Activated naive CD4-positive, alpha-beta T cell treated with anti-CD3 and anti-CD28 coated beads, Interleukin-2, amount 50 U/mL, for 72 hours (primary cell): ENCODE measurements around the gene SNX1. TPM values are rescaled to one million over a fixed set of nuclear protein-coding genes. Genes with fewer than 3 reads are reported as not detected.

Source experiments
- ATAC-seq, 2 donors: fragments of 150-1000 bp; cut with Tn5 transposase; 2 replicates each; pipeline ENCODE4 v1.10.0; 2021; ENCODE audit warnings: mild to moderate bottlenecking in 2 of 2, moderate library complexity in 2 of 2
- DNase-seq, 2 donors: peaks; one replicate each; pipeline ENCODE4 v3.0.0; 2021 to 2022; ENCODE audit warnings: low spot score in 2 of 2
- H3K27ac Mint-ChIP-seq, 2 donors: one replicate each; pipeline ENCODE4 v1.8.0; 2022; ENCODE audit warnings: mild to moderate bottlenecking in 2 of 2, mixed read lengths in 2 of 2
- H3K36me3 Mint-ChIP-seq, 2 donors: one replicate each; pipeline ENCODE4 v1.8.0; 2022; ENCODE audit warnings: mixed read lengths in 2 of 2
- H3K9me3 Mint-ChIP-seq, 2 donors: one replicate each; pipeline ENCODE4 v1.8.0; 2022; ENCODE audit warnings: mixed read lengths in 2 of 2
- total RNA-seq, 2 donors: library from RNA; stranded (reverse); gene quantifications; one replicate each; pipeline ENCODE4 v1.2.3, GENCODE V29; 2022

The SNX1 gene
- total RNA-seq, 2 donors from 2014 or later: 58.8 to 128 TPM

GRCh38 chr15:64162869-64163658 lies 67.3 kb downstream of the SNX1 start, which contains the start of gene PPIB:
TSS of gene PPIB (minus strand) at chr15:64163022. CDS start at chr15:64162986, 36 bp downstream.
- ATAC-seq (peak; percentile 93 to 95), DNase-seq (peak; percentile 96 to 99)
- Mint-ChIP-seq H3K9me3 (no peaks in the 10 kb centered on the region), H3K27ac (peak within 1 kb of the TSS; percentile 92 to 98), H3K36me3 (peaks cover 27 to 34% of the 10 kb centered on the region in 2 donors)

- H3K9me3 Mint-ChIP-seq: no peaks in the 10 kb centered on the region
- peaks cover 21 to 26% of the 10 kb centered on the region in 2 donors for H3K36me3 Mint-ChIP-seq
- ATAC-seq (peak in 1 of 2 donors; percentile 0), DNase-seq (no peak)
- H3K27ac Mint-ChIP-seq: peak overlapping the region; percentile 92 to 94
Observed at GRCh38 chr15:64163659-64164362, 68.0 kb downstream of the SNX1 start.

GRCh38 chr15:64164436-64164835 lies 68.7 kb downstream of the SNX1 start:
- Mint-ChIP-seq H3K27ac (peak overlapping the region; percentile 74 to 92), H3K36me3 (peaks cover 18 to 23% of the 10 kb centered on the region in 2 donors), H3K9me3 (no peaks in the 10 kb centered on the region)
- DNase-seq (no peak), ATAC-seq (no peak)

DNA sequence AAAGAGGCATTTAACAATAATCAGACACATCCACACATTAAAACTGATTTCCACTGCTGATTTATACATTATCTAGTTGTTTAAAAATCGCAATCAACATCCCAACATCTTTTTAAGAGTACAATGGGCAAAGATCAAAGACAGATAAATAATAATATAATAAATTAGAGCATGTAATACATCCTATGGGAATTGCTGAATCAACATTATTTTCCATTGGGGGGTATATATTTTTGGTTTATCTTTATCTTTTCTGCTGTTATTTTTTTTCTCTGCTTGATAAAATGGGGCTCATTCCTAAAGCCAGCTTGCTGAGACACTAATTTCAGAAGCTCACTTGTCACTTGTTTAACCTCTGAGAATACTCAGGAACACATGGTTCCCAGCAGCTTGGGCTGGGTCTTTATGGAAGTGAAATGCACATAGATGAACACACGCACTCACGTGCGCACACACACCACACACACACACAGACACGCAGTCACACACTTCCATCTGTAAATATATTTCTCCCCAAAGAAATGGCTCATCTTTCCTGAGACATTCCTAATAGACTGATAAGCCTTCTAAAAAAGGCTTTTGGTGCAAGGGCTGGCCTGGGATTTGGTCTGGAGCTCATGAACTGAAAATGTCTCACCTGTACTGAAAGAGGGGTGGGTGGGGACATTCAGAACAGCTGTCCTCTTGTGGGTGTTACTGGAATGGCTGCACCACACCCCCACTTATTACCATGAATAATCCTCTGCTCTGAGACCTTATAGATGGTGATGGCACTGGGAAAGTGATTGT lies 70.5 kb downstream of the SNX1 start:
- no peak for DNase-seq
- H3K36me3 Mint-ChIP-seq: peaks cover 9 to 14% of the 10 kb centered on the region in 2 donors
- H3K9me3 Mint-ChIP-seq: no peaks in the 10 kb centered on the region
- peak overlapping the region in 1 of 2 donors; percentile 8 for H3K27ac Mint-ChIP-seq
- no peak for ATAC-seq

DNA sequence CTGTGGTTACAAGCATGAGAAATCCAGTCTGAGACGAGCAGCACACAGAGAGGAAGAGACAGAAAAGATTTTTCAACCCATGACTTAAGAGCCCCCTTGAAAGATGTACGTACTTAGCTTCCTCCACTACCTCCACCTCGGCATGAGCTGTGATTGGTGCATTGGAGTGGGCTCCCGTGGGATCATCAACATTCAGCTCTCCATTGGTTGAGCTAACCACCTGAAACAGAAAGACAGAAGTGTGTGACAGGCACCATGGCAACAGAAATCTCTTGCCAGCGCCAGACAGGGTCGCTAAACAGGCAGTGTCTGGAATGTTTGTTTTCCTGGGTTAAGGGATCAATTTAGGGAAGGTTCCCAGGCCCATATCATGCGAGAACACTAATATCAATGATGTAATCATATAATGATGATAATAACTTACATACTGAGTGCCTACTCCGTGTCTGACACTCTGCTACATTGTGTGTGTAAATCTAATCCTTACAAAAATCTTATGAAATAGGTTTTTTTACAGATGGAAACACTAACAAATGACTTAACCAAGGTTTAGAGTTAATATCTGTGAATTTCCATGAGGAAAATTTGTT lies 84.5 kb downstream of the SNX1 start:
- Mint-ChIP-seq H3K27ac (peak overlapping the region in 1 of 2 donors; percentile 58), H3K9me3 (no peaks in the 10 kb centered on the region), H3K36me3 (no peaks in the 10 kb centered on the region)
- no peak for DNase-seq
- no peak for ATAC-seq

- Mint-ChIP-seq H3K36me3 (no peaks in the 10 kb centered on the region), H3K9me3 (no peaks in the 10 kb centered on the region), H3K27ac (no peak overlapping the region)
- DNase-seq (no peak), ATAC-seq (no peak)
Observed at GRCh38 chr15:64182859-64183370, 87.1 kb downstream of the SNX1 start.

DNA sequence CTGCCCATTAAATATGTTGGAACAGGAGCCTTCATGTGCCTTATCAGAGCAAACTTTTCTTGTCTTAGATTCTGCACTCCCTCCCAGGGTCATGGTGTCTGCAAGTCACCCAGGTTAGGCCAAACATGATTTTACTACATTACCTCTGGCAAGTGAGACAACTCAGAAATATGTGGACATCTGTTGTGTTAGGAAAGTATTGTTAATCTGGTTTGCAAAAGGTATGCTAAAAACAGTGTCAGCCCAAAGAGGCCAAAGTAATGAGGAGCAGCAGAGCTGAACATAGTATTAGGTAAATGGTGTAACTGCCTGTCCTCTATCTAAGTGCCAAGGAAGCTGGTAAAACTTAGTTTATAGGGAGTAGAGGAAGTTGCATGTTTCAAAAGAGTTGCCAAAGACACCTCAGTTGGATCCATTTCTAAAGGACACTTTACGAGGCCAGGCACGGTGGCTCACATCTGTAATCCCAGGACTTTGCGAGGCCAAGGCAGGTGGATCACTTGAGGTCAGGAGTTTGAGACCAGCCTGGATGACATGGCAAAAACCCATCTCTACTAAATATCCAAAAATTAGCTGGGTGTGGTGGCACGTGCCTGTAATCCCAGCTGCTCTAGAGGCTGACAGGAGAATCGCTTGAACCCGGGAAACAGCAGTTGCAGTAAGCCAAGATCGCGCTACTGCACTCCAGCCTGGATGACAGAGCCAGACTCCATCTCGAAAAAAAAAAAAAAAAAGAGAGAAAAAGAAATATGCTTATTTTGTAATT lies 89.5 kb downstream of the SNX1 start:
- ATAC-seq (no peak), DNase-seq (no peak)
- Mint-ChIP-seq H3K9me3 (no peaks in the 10 kb centered on the region), H3K27ac (no peak overlapping the region), H3K36me3 (peaks cover 0 to 5% of the 10 kb centered on the region in 2 donors)

DNA sequence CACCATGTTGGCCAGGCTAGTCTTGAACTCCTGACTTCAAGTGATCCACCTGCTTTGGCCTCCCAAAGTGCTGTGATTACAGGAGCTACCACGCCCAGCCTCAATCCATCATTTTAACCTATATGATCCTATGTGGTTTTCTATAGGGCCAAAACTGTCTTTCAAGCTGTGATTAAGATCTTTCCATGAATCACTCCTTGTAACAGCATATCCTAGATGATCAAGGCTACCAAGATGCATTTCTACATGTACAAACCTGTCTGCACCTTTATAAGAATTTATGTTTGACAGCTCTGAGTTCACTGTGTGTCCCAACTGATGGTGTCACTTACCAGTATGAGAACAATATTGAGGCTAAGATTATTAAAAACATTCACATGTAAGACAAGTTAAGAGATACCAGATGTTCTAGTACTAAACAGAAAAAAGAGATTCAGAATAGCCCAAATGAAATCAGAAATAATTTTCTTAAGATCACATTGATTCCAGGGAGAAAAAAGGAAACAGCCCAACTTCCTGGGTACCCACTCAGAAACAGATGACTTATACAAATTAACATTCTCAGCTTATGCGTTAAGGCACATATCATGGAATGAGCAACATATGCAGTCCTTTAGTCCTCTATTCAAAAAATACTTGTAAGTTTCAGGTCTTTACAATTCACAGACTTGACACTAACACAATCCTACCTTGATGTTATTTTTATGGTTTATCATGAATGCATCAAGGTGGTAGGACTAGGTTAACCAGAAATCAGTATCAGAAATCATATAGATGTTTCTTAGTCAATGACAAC lies 91.8 kb downstream of the SNX1 start:
- no peak for DNase-seq
- H3K36me3 Mint-ChIP-seq: peaks cover 0 to 5% of the 10 kb centered on the region in 2 donors
- ATAC-seq: peak; percentile 39 to 64
- no peaks in the 10 kb centered on the region for H3K9me3 Mint-ChIP-seq
- peak overlapping the region; percentile 72 to 78 for H3K27ac Mint-ChIP-seq

Other genes with a start within 250 kb of the SNX1 start
- gene DAPK2, start 49.5 kb upstream of the SNX1 start, total RNA-seq: 1 to 10 TPM in 1 of 2 donors, under 1 TPM in 1; 0.62 to 1.0 TPM
- 10 to 100 TPM; 77.9 to 95.4 TPM for gene CIAO2A, start 2.1 kb upstream of the SNX1 start, total RNA-seq
- gene SNX22, start 55.7 kb downstream of the SNX1 start, total RNA-seq: 1 to 10 TPM in 1 of 2 donors, under 1 TPM in 1; 0.16 to 1.7 TPM
- gene PPIB, start 67.0 kb downstream of the SNX1 start, total RNA-seq: 100 to 1,000 TPM; 167 to 264 TPM